CD14-positive monocyte (primary cell): ENCODE measurements around the gene UTP3. TPM values are rescaled to one million over a fixed set of nuclear protein-coding genes. Genes with fewer than 3 reads are reported as not detected.
A peak's percentile ranks its signal among the peaks of the same experiment; 100 is the strongest.

Source experiments
- DNase-seq, 3 donors: peaks; one replicate each; pipeline ENCODE4 v3.0.0-alpha.2; 2011 to 2022
- H2AFZ ChIP-seq: 2 replicates; pipeline ENCODE4 v1.6.0; 2012; ENCODE audit warnings: mild to moderate bottlenecking, low read depth, low read length, inconsistent platforms; ENCODE audit not compliant: insufficient read depth, poor library complexity, severe bottlenecking
- H3K27ac ChIP-seq, 2 donors: 1 replicate in 1 of 2; 2 replicates in 1 of 2; pipeline ENCODE4 v1.5.1; 2012 to 2013; ENCODE audit warnings: low read length in 2 of 2, control low read depth in 1 of 2, inconsistent platforms in 1 of 2, low read depth in 1 of 2, mild to moderate bottlenecking in 1 of 2
- H3K27me3 ChIP-seq, 2 donors: one replicate each; pipeline versions ENCODE4 v1.6.0 to v1.6.1; 2011 to 2013; ENCODE audit warnings: low read length in 2 of 2; ENCODE audit not compliant: control insufficient read depth in 2 of 2, insufficient read depth in 2 of 2
- H3K36me3 ChIP-seq, 2 donors: replicated peaks in 1 of 2; 1 replicate in 1 of 2; 2 replicates in 1 of 2; pipeline versions ENCODE4 v1.5.1 to v1.6.1; 2012 to 2013; ENCODE audit warnings: low read length in 2 of 2, control low read depth in 1 of 2, inconsistent platforms in 1 of 2, mild to moderate bottlenecking in 1 of 2; ENCODE audit not compliant: insufficient read depth in 2 of 2, control insufficient read depth in 1 of 2
- H3K4me1 ChIP-seq, 2 donors: 1 replicate in 1 of 2; 2 replicates in 1 of 2; pipeline versions ENCODE4 v1.5.1 to v1.6.1; 2012 to 2013; ENCODE audit warnings: low read length in 2 of 2, control low read depth in 1 of 2, inconsistent platforms in 1 of 2, mild to moderate bottlenecking in 1 of 2, moderate library complexity in 1 of 2; ENCODE audit not compliant: insufficient read depth in 2 of 2, control insufficient read depth in 1 of 2
- H3K4me2 ChIP-seq: replicated peaks from 2 replicates; pipeline ENCODE3; 2012; ENCODE audit warnings: low read length, moderate library complexity, mild to moderate bottlenecking; ENCODE audit not compliant: poor library complexity, severe bottlenecking; ENCODE audit errors: extremely low read depth
- H3K4me3 ChIP-seq, 3 experiments: fragments of 200-600 bp in 1 of 3; sonication (generic) in 1 of 3; replicated peaks in 1 of 3; 1 replicate in 2 of 3; 2 replicates in 1 of 3; pipeline ENCODE4 v1.5.1; 2011 to 2013; ENCODE audit warnings: low read length in 3 of 3, mild to moderate bottlenecking in 3 of 3, control low read depth in 2 of 3, low read depth in 2 of 3, inconsistent platforms in 1 of 3, moderate library complexity in 1 of 3
- H3K79me2 ChIP-seq: 2 replicates; pipeline ENCODE4 v1.6.0; 2012; ENCODE audit warnings: mild to moderate bottlenecking, control low read depth, inconsistent platforms, low read length, moderate library complexity; ENCODE audit not compliant: insufficient read depth
- H3K9ac ChIP-seq: 2 replicates; pipeline ENCODE4 v1.6.0; 2017; ENCODE audit warnings: low read length, mild to moderate bottlenecking; ENCODE audit not compliant: insufficient read depth, poor library complexity, severe bottlenecking
- H3K9me3 ChIP-seq, 2 donors: replicated peaks in 1 of 2; 1 replicate in 1 of 2; 2 replicates in 1 of 2; pipeline versions ENCODE4 v1.5.1 to v1.6.1; 2012 to 2013; ENCODE audit warnings: low read length in 2 of 2, control low read depth in 1 of 2; ENCODE audit not compliant: control insufficient read depth in 1 of 2, insufficient read depth in 1 of 2
- H4K20me1 ChIP-seq: 2 replicates; pipeline ENCODE4 v1.6.0; 2012; ENCODE audit warnings: mild to moderate bottlenecking, low read length, control low read depth, moderate library complexity; ENCODE audit not compliant: insufficient read depth
- H3K27ac Mint-ChIP-seq, 7 donors: one replicate each; pipeline ENCODE4 v1.8.0; 2020; ENCODE audit warnings: mild to moderate bottlenecking in 7 of 7, mixed read lengths in 7 of 7, moderate library complexity in 6 of 7, inconsistent platforms in 2 of 7
- H3K27me3 Mint-ChIP-seq, 3 donors: one replicate each; pipeline ENCODE4 v1.8.0; 2021 to 2022; ENCODE audit warnings: low read depth in 3 of 3, mild to moderate bottlenecking in 3 of 3, mixed read lengths in 3 of 3, moderate library complexity in 3 of 3, inconsistent platforms in 1 of 3
- H3K36me3 Mint-ChIP-seq, 2 donors: one replicate each; pipeline ENCODE4 v1.8.0; 2020; ENCODE audit warnings: mixed read lengths in 2 of 2, inconsistent platforms in 1 of 2, mild to moderate bottlenecking in 1 of 2
- H3K4me1 Mint-ChIP-seq: one replicate; pipeline ENCODE4 v1.8.0; 2020; ENCODE audit warnings: mild to moderate bottlenecking, mixed read lengths
- H3K4me3 Mint-ChIP-seq, 2 donors: one replicate each; pipeline ENCODE4 v1.8.0; 2020; ENCODE audit warnings: mild to moderate bottlenecking in 2 of 2, mixed read lengths in 2 of 2, moderate library complexity in 1 of 2
- H3K9me3 Mint-ChIP-seq, 7 donors: one replicate each; pipeline ENCODE4 v1.8.0; 2020 to 2022; ENCODE audit warnings: mixed read lengths in 7 of 7, mild to moderate bottlenecking in 6 of 7, moderate library complexity in 6 of 7, inconsistent platforms in 2 of 7
- WGBS: methylation state at CpG from one replicate; pipeline ENCODE4 v1.1.5; 2013; ENCODE audit warnings: missing lambda C conversion rate; ENCODE audit not compliant: insufficient coverage; 5-methylcytosine and 5-hydroxymethylcytosine counted together
- intact Hi-C, 2 donors: fragments of 100-400 bp; cut with micrococcal nuclease; formaldehyde crosslinking; loops; one replicate each; pipeline versions ENCODE4 v1.15.0 to v1.15.1; 2023
- polyA plus RNA-seq, 3 donors: library from polyadenylated mRNA; depleted of rRNA in 1 of 3; unstranded in 2 of 3; stranded (reverse) in 1 of 3; fragments of 300-500 nt in 2 of 3; fragments of >200 nt in 1 of 3; fragmentation: Illumina TruSeq in 2 of 3; gene quantifications; 1 replicate in 2 of 3; 2 replicates in 1 of 3; pipeline ENCODE4 v1.2.3, GENCODE V29; 2012 to 2021
- TF ChIP-seq, protein P1 (sequence below): fragments of 200-600 bp; IDR thresholded peaks from one replicate; pipeline ENCODE4 v1.8.0; 2022; ENCODE audit warnings: antibody characterized with exemption, mild to moderate bottlenecking

Gene UTP3
- polyA plus RNA-seq, 3 donors: 3.0 to 10.8 (median 5.0) TPM

DNA sequence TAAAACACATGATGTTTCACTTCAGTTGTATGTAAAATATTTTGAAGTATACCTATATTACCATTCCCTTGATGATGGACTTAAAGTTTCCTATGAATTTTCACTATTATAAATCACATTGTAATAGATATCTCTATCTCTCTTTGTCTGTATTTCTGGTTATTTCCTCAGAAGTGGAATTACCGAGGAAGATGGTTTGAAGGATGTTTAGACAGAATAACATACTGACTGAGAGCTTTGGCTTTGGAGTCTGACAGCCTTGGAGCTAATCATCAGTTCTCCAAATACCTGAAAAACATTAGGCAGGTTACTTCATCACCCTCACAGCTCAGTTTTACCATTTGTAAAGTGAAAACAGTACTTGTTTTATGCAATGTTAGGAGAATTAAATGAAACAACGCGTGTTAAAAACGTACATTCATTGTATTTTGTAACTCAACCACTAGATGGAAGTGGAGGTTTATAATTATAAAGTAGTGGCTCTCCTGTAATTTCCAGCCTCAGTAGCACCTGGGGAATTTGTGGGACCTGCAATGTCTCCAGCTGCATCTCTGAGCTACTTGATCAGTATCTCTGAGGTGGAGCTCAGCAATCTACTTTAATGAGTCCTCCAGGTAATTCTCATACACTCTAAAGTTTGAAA, 36.3 kb upstream of the UTP3 start:
- Mint-ChIP-seq H3K36me3 (no peaks in the 10 kb centered on the region), H3K27ac (no peak overlapping the region), H3K4me1 (peaks cover 7% of the 10 kb centered on the region), H3K9me3 (no peaks in the 10 kb centered on the region), H3K27me3 (peaks cover 0 to 4% (median 0%) of the 10 kb centered on the region in 3 donors), H3K4me3 (no peak overlapping the region)
- peak overlapping the region; percentile 42 for H2AFZ ChIP-seq
- H3K27me3 ChIP-seq: no peaks in the 10 kb centered on the region
- H3K36me3 ChIP-seq: no peaks in the 10 kb centered on the region
- WGBS: no CpG with 5 or more reads among the region's 4 CpGs
- H3K4me3 ChIP-seq: no peak overlapping the region
- no peaks in the 10 kb centered on the region for H3K79me2 ChIP-seq
- TF ChIP-seq, protein P1, sequence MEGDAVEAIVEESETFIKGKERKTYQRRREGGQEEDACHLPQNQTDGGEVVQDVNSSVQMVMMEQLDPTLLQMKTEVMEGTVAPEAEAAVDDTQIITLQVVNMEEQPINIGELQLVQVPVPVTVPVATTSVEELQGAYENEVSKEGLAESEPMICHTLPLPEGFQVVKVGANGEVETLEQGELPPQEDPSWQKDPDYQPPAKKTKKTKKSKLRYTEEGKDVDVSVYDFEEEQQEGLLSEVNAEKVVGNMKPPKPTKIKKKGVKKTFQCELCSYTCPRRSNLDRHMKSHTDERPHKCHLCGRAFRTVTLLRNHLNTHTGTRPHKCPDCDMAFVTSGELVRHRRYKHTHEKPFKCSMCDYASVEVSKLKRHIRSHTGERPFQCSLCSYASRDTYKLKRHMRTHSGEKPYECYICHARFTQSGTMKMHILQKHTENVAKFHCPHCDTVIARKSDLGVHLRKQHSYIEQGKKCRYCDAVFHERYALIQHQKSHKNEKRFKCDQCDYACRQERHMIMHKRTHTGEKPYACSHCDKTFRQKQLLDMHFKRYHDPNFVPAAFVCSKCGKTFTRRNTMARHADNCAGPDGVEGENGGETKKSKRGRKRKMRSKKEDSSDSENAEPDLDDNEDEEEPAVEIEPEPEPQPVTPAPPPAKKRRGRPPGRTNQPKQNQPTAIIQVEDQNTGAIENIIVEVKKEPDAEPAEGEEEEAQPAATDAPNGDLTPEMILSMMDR: peak; percentile 73
- no peak overlapping the region for H3K4me2 ChIP-seq
- no peak overlapping the region for H3K27ac ChIP-seq
- peak; percentile 11 to 37 (median 27) for DNase-seq
- no peaks in the 10 kb centered on the region for H3K4me1 ChIP-seq
- intact Hi-C loops: loop anchor here in 1 of 2 donors (10.0 kb wide), 1 partner anchor 353 kb away; no protein-coding TSS in a partner anchor
- no peak overlapping the region for H3K9ac ChIP-seq
- H3K9me3 ChIP-seq: no peaks in the 10 kb centered on the region
- H4K20me1 ChIP-seq: no peaks in the 10 kb centered on the region

DNA sequence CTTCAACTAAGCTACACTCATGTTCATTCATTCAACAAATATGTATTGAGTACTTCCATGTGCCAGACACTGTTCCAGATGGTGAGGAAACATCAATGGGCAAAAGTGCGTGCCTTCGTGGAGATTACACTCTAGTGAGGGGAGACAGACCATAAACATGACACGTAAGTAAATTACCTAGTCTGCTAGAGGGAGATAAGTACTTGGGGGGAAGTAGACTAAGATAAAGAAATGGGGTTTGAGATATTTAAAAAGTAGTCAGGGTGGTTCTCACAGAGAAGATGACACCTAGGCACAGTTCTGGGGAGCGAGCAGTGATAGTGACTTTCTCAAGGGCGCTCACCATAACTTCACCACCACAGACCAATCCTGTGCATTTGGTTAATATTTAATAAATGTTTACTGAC, 33.7 kb upstream of the UTP3 start:
- Histone ChIP-seq H2AFZ (no peak overlapping the region), H3K79me2 (no peaks in the 10 kb centered on the region), H3K9ac (no peak overlapping the region), H3K9me3 (no peaks in the 10 kb centered on the region), H3K4me2 (no peak overlapping the region), H3K36me3 (no peaks in the 10 kb centered on the region), H3K4me1 (peaks cover 6 to 9% of the 10 kb centered on the region in 2 donors), H3K27me3 (no peaks in the 10 kb centered on the region), H3K4me3 (no peak overlapping the region), H3K27ac (no peak overlapping the region), H4K20me1 (no peaks in the 10 kb centered on the region)
- TF ChIP-seq, protein P1: no peak
- peaks cover 0 to 2% (median 0%) of the 10 kb centered on the region in 3 donors for H3K27me3 Mint-ChIP-seq
- no peaks in the 10 kb centered on the region for H3K9me3 Mint-ChIP-seq
- H3K27ac Mint-ChIP-seq: no peak overlapping the region
- intact Hi-C loops: loop anchor here in 1 of 2 donors (10.0 kb wide), 1 partner anchor 350 kb away; no protein-coding TSS in a partner anchor
- H3K4me1 Mint-ChIP-seq: peaks cover 12% of the 10 kb centered on the region
- 72% methylated on average over 3 of the region's 5 CpGs for WGBS
- DNase-seq: no peak
- H3K36me3 Mint-ChIP-seq: no peaks in the 10 kb centered on the region
- no peak overlapping the region for H3K4me3 Mint-ChIP-seq
